Left renal cortex interstitium (tissue), 4 donors: ENCODE data around the gene LYSMD4. TPM values are rescaled to one million over a fixed set of nuclear protein-coding genes. Genes with fewer than 3 reads are reported as not detected.
A peak's percentile ranks its signal among the peaks of the same experiment; 100 is the strongest.

Source experiments
- DNase-seq, 4 donors: peaks; one replicate each; pipeline ENCODE4 v3.0.0-alpha.2; 2013; ENCODE audit warnings: low read depth in 4 of 4, low spot score in 2 of 4, missing footprints in 1 of 4
- polyA plus RNA-seq, 4 donors: library from polyadenylated mRNA; unstranded; fragments of 120-200 nt; gene quantifications; one replicate each; pipeline ENCODE4 v1.2.1, GENCODE V29; 2013; ENCODE audit not compliant: insufficient read length in 4 of 4

The LYSMD4 gene
- polyA plus RNA-seq, 4 donors = 13.4 to 19.0 (median 15.3) TPM

DNA sequence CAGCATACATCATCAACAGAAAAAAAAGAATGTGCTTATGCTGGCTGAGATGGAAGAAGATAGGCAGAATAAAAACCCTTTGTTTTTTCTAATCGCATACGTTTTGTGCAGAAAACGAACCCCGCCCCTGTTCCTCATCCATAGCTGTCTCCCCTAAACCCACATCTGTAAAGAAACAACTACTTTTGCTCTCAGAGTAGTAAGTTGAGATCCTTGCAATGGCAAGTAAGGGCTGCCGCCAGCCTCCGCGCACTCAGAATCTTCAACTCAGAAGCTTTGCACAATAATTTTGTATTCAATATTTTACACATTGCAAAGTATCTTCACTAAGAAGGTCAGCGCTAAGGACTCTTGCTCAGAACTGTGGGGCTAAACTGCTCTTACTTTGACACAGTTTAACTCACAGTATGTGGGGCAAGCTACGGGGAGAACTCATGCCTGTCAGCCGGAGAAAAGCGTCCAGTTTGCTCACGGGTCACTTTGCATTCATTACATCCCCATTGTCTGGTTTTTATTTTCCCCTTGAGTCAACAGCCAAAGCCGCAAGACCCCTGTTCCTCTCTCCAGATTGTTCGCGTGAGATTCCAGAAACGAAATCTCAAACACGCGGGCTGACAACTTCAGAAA lies 1.0 kb downstream of the LYSMD4 start:
- peak in 1 of 4 donors; percentile 36 for DNase-seq

GRCh38 chr15:99731336-99732123 lies 1.7 kb downstream of the LYSMD4 start:
- DNase-seq = peak in 1 of 4 donors; percentile 24

DNA sequence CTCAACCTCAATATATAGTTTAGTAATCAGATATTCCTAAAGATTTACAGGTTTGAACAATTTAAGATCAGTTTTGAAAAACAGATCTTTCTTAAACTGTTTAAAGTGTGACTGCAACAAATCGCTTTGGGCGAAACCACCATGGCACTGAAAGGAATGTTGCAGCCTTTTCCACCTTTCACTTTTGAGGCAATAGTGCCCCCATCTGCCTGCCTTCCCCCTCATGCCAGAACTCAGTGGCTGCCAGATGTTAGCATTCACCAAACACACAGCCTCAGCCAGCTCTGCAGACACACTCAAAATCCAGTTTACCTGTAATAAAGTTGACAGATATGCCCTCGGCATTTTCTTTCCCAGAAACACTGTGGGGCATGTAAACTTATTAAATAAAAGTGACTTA lies 3.3 kb downstream of the LYSMD4 start:
- DNase-seq = peak in 1 of 4 donors; percentile 43

DNA sequence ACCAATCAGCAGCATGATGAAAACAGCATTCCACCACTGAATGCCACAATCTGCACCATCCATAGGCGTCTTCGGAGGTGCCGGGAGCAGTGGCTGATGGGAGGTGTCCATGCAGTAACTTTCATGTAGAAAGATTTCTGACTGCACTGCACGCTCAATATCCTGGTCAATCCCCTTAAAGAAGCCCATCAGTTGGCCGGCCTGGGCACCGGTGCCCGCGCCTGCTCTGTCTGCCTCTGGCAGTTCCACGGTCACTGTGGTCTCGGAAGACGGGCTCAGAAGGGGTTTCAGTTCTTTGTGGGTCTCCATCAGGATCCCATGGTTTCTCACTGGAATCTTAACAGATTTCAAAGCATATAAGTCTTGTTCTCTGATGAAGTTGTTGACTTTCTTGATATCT lies 3.9 kb downstream of the LYSMD4 start:
- no peak for DNase-seq

- DNase-seq = no peak
Observed at GRCh38 chr15:99728916-99729315, 4.3 kb downstream of the LYSMD4 start.

DNA sequence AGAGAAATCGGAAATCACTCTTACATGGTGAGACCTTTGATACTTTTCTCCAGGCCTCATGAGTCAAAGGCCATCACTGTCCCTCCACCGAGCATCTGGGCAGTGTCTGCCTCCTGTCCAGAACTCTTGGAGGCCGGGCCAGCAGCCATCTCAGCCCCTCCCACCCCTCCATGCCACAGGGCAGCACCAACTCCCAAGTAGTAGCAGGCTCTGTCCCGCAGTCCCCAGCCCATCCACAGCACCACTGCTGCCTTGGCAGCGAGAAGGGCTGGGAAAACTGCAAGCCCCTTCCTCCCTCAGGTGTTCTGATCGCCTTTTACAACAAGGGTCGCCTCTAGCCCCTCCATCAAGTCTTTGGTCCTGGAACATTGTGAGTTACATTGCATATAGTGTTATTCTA lies 5.5 kb downstream of the LYSMD4 start:
- DNase-seq = no peak

DNA sequence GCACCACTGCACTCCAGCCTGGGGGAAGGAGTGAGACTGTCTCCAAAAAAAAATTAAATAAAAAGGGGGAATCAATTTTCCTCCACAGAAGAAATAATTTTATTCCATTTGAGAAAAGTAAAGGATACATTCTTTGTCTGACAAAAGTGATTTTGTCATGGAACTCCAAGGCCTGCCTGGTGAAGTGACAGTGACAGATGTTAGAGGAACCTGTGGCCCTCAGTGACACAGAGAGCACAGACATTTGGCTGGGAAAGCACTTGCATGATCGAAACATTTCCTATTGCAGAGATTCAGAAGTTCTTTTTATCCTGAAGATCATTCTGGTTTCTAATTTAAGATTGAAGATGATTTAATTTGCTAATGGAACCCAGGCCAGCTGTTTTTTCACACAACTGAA lies 5.9 kb downstream of the LYSMD4 start:
- no peak for DNase-seq

DNA sequence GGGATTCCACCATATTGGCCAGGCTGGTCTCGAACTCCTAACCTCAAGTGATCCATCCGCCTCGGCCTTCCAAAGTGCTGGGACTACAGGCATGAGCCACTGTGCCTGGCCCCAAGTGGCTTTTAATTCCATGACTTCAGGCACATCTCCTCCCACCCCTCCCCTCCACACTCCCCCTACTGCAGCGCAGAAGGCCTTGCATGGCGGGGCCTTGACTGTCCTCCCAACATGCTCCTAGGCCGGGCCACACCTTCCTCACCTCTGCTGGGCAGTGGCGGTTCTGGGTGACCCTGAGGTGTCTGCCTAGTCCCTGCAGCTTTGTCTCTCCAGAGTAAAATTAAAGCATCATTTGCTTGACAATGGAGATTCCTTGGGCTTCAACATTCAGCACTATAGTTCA lies 6.9 kb downstream of the LYSMD4 start:
- no peak for DNase-seq

- DNase-seq = no peak
Observed at GRCh38 chr15:99722406-99722805, 10.8 kb downstream of the LYSMD4 start.

DNA sequence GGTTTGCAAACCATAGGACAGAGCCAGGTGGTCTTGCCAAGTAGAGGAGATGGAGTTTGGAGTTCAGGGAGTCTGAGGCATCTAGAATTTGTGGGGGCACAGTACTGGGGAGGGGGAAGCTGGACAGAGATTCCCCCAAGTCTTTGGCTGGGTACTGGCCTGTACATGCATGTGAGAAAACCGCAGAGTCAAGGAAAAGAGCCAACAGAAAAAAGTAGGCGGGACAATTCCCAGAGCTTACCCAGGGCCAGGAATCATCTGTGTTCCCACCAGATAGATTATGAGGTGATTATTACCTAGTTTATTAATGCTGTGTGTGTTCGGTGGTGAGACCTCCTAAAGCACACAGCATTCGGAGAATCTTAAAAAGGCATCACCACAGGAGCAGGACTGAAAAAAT lies 11.3 kb downstream of the LYSMD4 start:
- DNase-seq = no peak

- no peak for DNase-seq
Observed at GRCh38 chr15:99721104-99721778, 12.0 kb downstream of the LYSMD4 start.

GRCh38 chr15:99720533-99720932 lies 12.7 kb downstream of the LYSMD4 start:
- no peak for DNase-seq

DNA sequence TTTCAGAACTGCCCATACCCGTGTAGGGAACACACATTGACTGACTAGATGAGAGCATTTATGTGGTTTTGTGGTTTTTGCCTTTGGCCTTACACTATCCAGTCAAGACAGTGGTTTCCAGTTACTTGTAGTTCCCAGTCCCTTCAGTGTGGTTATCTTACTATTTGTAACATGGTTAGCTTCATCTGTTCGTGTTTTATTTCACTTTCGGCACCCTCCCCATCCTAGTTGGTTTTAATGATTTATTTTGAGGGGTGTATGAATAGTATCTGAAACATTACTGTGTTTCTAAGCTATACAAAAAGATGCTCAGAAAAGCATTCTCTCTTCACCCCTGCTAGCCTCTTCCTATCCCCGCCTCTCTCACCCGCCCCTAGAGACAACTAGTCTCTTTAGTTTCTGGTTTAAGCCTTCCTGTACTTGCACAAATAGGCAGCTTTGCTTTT lies 14.1 kb downstream of the LYSMD4 start:
- DNase-seq = no peak

GRCh38 chr15:99718421-99718820 lies 14.8 kb downstream of the LYSMD4 start:
- DNase-seq = no peak

DNA sequence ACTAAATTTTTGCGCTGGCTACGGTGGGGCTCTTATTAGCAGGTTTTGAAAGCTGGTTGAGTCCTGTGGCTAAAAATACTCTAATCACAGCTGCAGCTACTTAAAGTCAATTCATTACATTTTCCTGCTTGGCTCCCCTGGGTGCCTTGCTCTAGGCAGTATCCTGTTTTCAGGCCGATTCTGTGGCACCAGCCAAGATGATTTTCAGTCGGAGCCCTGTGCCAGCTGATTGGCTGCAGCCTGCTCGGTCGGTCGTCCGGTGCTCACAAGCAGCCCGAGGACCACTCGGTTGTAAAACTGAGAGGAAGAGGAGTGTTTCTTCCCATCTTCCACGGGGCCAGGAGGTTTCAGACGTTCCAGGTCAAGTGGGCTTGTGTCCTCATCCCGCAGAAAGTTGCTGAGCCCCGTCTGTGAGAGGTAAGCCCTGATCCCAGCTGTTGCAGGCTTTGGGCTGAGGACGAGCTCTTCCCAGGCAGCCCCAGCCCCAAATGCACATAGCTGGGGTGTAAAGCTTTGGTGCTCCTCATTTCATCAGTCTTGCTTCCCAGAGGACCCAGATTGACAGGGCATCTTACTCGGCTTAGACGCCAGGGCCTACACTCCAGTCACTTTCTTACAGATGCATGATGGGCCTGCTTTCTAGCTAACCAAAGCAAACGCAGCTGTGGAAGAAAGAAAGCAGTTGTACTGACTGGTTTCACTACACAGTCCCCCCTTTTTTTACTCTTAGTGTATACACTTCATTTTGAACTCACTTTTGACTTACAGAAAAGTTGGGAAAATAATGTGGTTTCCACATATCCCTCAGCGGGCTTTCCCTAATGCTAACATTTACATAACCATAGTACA lies 15.9 kb downstream of the LYSMD4 start:
- DNase-seq = no peak

GRCh38 chr15:99716540-99717095 lies 16.6 kb downstream of the LYSMD4 start:
- DNase-seq = no peak

- no peak for DNase-seq
Observed at GRCh38 chr15:99712415-99712814, 20.8 kb downstream of the LYSMD4 start.

- no peak for DNase-seq
Observed at GRCh38 chr15:99711625-99712024, 21.6 kb downstream of the LYSMD4 start.

GRCh38 chr15:99709243-99709986 lies 23.8 kb downstream of the LYSMD4 start:
- DNase-seq = no peak

DNA sequence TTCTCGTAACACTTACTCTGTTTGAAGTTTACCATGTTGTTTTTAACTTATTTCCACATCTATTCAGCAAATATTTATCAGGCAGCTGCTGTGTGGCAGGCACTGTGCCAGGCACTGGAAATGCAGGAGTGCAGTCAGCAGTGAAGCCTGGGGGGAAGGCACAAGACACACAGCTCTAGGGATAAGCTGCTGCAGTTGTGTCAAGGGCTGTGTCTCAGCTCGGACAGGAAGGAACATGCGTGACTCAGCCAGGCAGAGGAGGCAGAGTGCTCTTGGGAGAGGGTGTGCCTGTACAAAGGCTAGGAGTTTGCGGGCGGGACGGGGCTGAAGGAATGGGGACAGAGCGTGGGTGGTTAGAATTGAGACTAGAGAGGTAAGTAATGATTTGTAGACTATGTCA lies 24.7 kb downstream of the LYSMD4 start:
- no peak for DNase-seq
